Stimulated activated CD8-positive, alpha-beta memory T cell treated with anti-CD3 and anti-CD28 coated beads, Interleukin-15, amount 100 ng/mL, for 48 hours (primary cell): ENCODE data around the gene DENND1A.
"Not testable (repeated sequence)": the region's sequence is repeated elsewhere in the genome, so short reads cannot be mapped to it uniquely, and the experiment has no call there.

ENCODE experiments used
- DNase-seq, 2 donors: peaks; one replicate each; pipeline ENCODE4 v3.0.0-alpha.2; 2020; ENCODE audit warnings: low read depth in 2 of 2

Gene DENND1A

GRCh38 chr9:123652416-123652815 lies 277.5 kb downstream of the DENND1A start:
- DNase-seq, result no peak

DNA sequence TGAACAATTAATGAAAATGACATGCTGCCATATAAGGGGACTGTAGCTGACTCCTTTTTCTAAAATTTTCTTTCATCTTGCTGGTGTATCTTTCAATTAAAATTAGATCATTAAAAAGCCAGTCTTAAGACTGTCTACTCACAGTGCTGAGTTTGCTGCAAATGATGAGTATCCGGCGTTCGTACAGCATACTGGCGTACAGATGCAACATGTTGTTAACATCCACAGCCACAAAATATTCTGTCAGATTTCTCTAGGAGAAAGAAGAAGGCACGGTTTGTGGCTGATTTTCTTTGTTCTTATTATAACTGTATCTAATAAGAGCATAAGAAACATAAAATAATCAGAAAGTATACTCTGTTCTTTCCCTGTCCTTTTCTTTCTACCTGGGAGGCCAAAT lies 278.1 kb downstream of the DENND1A start:
- no peak for DNase-seq

- DNase-seq, result no peak
Measured at GRCh38 chr9:123651273-123651672, 278.7 kb downstream of the DENND1A start.

DNA sequence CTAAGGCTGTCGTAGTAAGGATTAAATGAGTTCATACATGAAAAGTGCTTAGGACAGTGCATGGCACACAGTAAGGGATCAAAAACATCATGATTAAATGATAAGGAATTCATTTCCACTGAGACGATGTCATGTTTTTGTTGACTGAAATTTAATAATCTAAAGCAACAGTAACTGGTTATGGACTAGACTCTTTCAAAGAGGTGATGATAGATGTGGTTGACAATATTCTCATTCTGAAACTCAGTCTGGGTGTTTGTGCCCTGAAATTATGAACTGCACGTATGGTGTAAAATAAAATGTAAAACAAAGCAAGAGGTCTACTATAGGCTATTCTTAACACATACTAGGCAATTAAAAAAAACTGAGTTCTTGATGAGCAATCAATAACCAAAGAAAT lies 280.0 kb downstream of the DENND1A start:
- no peak for DNase-seq

DNA sequence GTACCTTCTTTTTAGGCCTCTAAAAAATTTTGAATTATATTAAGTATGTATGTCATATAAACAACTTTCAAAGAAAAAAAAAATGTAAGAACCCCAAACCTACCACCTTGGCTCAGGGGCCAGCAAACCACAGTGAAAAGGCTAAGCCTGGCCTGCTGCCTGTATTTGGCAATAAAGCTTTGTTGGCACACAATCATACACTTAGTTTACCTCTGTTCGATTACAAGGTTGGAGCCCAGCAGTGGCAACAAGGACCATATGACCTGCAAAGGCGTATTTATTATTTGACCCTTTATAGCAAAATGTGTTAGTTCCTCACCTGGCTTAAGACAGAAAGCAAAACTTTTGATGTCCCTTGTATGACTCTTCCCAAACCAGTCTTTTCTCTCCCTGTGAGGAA lies 282.8 kb downstream of the DENND1A start:
- DNase-seq, result no peak

GRCh38 chr9:123645762-123646161 lies 284.2 kb downstream of the DENND1A start:
- DNase-seq, result no peak

DNA sequence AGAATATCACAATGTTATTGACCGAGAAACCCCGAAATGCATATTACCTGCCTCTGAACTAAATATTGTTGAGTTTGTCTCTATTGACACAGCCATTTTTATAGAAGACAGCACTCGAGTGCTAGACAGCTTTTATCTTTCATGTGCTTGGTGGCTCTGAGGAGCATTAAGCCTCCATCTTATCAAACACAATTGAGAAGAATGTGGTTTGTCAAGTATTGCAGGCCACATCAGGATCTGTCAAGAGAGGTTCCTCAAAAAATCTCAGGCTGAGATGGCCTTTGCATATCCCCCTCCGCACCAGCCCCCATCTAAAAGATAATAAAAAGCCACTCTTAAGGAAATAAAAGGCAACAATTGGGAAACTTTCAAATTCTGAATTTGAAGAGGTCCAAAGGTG lies 284.8 kb downstream of the DENND1A start:
- DNase-seq, result no peak

DNA sequence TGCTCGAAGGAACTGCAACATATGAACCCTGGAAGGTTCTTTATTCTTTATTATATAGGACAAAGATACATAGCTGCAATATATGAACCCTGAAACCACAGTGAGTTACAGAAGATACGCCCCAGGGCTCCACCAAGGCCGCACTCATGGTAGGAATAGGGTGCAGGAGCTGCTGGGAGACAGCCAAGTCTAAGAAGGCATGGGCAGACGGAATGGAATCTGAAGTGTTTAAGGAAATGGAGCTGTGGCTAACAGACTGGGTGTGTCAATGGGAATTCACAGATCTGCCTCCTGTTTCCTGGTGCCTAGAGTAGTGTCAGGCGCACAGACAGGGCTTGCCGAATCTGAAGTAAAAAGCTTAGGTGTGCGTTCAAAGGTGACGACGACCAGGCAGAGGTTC lies 286.4 kb downstream of the DENND1A start:
- no peak for DNase-seq

GRCh38 chr9:123642291-123643278 lies 287.3 kb downstream of the DENND1A start:
- no peak for DNase-seq

DNA sequence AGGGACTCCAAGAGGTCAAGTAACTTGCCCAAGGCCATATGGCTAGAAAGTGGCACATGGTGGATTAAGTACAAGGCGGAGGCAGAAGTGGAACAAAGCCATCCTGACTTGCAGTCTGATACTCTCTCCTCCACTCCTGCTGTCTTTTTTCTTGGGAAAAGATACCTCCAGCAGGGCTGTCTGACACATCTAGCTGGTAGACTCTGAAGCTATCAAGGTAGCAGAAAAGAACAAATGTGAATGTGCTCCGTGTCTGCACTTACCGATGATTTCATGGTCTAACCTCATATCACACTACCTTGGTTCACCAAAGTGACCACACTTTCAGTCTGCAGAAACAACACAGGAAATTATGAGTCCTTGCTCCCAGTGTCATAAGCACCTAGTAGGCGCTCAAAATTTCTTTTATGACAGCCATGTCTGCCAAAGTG lies 289.1 kb downstream of the DENND1A start:
- DNase-seq, result peak; percentile 5

GRCh38 chr9:123639743-123640142 lies 290.2 kb downstream of the DENND1A start:
- DNase-seq, result no peak

DNA sequence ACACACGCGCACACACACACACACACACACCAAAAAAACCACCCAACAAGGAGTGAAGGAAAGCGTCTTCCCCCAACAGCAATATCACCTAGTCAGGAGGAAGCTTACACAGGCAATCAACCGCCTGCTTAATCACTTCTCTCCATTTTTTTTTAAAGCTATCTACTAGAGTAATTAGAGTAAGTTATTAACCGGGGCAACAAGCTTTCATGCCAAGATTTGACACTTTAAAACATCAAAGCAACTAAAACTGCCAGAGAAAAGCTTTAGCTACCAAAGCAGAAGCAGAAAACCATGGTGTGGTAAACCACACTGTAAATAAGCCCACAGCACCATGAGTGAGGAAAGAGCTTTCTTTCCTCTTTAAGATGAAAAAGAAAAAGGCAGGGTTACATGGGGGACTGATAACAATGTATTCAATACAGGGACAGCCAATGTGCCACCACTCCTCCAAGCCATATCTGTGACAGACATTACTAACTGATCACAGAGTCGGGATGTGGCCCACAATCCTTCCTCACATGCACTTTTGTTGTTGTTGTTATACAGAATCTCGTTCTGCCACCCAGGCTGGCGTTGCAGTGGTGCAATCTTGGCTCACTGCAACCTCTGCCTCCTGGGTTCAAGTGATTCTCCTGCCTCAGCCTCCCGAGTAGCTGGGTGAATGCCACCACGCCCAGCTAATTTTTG lies 291.8 kb downstream of the DENND1A start:
- DNase-seq, result peak; percentile 0 to 3

GRCh38 chr9:123637606-123637944 lies 292.4 kb downstream of the DENND1A start:
- no peak for DNase-seq

DNA sequence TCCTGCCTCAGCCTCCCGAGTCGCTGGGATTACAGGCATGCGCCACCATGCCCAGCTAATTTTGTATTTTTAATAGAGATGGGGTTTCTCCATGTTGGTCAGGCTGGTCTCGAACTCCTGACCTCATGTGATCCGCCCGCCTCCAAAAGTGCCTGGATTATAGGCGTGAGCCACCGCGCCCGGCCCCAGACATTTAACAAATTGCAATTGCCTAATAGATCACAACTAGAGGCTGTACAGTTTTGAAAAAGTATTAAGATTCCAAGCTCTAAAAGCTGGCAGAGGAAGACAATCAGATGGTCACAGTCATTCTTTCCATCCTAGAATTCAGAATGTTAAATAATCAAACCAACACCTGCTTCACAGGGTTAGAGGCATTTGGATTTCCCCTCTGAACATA lies 293.1 kb downstream of the DENND1A start:
- DNase-seq, result not testable (repeated sequence)

- no peak for DNase-seq
Measured at GRCh38 chr9:123631862-123632261, 298.1 kb downstream of the DENND1A start.

- DNase-seq, result no peak
Measured at GRCh38 chr9:123630233-123630632, 299.7 kb downstream of the DENND1A start.

GRCh38 chr9:123629531-123629930 lies 300.4 kb downstream of the DENND1A start:
- no peak for DNase-seq

DNA sequence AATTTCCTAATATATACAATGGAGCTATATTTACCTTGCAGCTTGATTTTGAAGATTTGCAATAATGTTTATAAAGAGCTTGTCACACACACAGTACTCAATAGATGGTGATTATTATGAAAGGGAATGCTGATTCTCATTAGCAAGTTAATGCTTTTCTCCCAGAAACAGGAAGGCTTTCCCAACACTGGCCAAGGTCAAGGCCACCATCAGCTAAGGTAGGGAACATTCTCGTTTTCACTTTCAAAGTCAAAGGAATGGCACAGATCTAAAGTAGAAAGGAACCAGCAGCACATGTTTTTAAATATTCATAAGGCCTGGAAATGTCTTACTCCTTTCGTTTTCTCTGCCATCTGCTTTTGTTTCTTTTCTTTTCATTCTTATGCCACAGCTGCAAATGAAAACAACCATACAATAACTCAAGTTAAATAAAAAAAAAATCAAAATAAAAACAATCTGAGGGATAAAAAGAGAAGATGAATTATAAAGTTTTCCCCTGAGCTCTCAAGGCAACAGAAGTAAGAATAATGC lies 307.1 kb downstream of the DENND1A start:
- DNase-seq, result no peak

GRCh38 chr9:123620239-123620638 lies 309.7 kb downstream of the DENND1A start:
- no peak for DNase-seq

DNA sequence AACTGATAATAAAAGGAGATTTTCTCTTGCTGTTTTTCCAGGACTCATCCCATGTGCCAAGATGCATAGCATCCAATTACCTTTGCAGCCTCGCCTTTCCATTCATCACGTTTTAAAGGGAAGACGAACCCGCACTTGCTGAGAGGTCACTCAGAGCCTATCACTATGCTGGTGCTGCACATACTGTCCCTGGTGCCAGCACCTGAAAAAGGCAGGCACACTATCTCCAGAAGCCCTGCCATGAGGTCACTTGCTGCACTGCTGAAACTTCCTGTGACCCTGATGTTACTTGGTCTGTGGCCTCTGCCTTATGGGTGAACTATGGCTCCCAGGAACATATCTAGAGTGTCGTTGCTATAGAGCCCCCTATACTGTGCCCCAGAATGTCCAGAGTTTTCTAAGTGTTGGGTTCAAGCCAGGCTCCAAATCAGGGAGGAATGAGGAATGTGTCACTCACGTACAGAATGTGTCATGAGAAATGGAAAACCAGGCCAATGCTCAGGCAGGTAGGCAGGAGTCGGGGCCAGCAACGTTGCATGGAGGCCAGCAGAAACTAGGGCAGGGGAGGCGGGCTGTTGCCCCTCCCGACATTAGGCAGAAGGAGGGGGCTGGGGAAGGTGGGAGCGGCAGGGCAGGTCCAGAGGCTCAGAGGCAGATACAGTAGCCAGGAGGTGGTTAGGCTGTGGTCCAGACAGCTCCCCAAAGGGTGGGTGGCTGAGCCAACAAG lies 311.8 kb downstream of the DENND1A start:
- DNase-seq, result no peak

DNA sequence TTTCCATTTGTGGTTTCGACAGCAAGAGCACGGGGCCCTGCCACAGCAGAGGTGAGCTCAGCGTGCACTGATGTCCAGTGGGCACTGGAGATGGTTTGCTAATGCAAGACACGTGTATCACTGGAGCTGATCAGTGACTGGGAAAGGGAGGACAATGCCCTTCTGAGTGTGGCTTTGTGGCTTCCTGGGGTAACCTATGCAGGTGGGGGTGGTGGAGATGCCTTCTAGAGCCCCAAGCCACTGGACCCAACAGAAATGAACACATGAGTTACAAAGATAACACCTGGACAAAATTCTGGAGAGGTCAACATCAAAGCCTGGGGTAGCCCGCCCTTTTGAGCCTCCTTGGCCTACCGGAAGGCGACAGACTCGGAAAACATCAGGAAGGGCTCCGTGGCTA lies 312.6 kb downstream of the DENND1A start:
- no peak for DNase-seq

DNA sequence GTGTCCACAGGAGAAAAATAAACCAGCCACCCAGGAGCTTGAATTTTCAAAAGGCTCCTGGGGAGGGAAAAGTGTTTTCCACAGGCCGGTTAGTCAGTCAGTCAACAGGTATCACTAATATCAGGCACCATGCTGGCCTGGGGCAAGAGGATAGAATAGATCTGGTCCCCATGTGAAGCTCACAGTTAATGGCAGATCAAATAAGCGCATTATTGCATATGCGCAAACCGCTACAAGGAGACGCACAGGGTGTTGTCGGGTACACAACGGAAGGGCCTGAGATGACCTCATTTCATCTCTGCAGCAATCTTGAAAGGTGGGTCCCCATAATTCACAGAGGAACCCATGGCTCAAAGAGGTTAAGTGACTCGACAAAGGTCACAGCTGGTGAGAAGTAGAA lies 313.2 kb downstream of the DENND1A start:
- no peak for DNase-seq
